ENCODE data around the gene UGT1A10.

The UGT1A10 gene

GRCh38 chr2:233811087-233811486 is 174.8 kb downstream of the UGT1A10 start:
- no peak for DNase-seq

DNA sequence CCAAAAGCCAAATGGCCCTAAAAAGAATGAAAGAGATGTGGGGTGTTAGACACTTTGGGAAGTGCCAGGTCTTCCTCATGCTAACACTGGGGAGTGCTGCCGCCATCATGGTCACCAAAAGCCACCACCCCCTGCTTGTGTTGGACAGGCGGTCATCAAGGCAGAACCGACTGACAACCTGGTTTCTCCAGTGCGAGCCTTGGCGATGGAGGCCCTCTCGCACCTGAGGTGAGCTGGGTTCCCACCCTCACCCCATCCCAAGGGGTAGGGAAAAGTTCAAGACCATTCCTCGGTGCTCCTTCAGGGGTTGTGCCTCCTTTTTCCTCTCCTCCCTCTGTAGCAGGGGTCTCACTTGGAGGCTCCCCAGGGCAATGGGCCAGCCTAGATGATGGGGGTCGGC is 175.5 kb downstream of the UGT1A10 start:
- DNase-seq, result no peak

GRCh38 chr2:233813236-233814055 is 177.2 kb downstream of the UGT1A10 start:
- DNase-seq, result no peak

DNA sequence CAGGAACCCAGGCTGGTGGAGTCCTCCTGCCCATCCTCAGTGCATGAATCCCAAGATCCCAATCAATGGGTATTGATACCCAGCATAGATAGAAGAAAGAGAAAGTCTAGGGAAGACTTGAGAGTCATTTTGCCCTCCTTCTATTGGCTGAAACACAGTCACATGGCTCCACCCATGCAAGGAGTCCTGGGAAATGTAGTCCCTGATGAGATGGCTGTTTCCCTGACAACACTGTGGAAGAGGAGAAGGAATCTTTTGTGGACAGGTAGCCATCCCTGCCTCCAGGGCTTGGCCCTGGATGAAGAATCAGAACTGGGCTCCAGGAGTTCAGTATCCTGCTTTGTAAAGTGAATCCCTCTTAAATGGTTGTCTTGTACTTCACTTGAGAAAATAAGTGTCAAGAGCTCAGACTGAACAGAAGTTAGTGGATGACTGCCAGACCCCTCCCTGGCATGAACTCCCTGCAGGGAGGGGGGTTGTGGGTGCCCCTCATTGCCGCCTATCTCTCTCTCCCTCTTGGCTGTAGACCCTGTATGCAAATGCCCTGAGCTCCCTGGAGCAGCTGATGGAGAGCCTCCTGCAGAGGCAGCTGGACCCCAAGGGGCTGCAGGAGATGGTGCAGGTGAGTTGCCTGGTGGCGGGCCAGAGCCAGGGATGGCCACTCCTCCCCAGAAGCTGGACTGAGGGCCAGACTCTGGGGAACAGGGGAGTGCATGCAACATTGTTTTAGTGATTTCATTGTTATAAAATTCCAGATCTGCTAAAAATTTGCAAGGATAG is 178.0 kb downstream of the UGT1A10 start:
- DNase-seq, result no peak

- DNase-seq, result no peak
Measured at GRCh38 chr2:233815861-233816260, 179.6 kb downstream of the UGT1A10 start.

DNA sequence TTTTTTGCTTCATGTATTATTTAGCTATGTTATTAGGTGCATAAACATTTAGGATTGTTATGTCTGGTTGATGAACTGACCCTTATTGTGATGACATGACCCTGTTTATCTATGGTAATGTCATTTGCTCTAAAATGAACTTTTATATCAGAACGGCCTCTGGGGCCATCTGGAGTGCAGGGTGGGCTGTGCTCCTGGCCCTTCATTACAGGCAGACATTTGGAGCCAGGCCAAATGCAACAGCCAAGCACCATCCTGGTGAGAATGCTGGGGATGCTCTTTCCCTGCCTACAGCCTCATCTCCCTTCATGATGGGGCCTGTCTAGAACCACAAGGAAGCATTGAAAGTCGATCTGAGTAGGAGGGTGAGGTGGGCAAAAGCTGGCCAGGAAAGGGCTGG is 180.1 kb downstream of the UGT1A10 start:
- DNase-seq, result no peak

DNA sequence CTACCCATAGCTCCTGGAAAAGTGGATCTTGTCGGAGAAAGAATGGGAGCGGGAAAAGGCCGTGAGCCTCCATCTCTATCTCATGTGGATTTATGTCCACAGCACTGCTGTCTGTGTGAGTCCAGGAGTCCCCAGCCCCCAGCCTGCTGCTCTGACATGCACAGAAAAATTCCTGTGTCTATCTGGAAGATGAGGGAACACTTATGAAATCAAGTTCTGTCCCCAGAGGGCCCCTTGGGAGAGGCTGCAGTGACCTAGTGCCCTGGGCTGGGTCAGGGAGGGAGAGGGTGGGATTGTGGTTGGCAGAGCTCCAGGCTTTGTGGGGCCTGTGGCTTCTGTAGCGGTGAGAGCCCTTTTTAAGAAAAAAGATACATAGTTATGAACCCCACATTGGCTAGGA is 180.5 kb downstream of the UGT1A10 start:
- no peak for DNase-seq

GRCh38 chr2:233817361-233817911 is 181.2 kb downstream of the UGT1A10 start:
- no peak for DNase-seq

- no peak for DNase-seq
Measured at GRCh38 chr2:233817995-233818638, 181.9 kb downstream of the UGT1A10 start.

DNA sequence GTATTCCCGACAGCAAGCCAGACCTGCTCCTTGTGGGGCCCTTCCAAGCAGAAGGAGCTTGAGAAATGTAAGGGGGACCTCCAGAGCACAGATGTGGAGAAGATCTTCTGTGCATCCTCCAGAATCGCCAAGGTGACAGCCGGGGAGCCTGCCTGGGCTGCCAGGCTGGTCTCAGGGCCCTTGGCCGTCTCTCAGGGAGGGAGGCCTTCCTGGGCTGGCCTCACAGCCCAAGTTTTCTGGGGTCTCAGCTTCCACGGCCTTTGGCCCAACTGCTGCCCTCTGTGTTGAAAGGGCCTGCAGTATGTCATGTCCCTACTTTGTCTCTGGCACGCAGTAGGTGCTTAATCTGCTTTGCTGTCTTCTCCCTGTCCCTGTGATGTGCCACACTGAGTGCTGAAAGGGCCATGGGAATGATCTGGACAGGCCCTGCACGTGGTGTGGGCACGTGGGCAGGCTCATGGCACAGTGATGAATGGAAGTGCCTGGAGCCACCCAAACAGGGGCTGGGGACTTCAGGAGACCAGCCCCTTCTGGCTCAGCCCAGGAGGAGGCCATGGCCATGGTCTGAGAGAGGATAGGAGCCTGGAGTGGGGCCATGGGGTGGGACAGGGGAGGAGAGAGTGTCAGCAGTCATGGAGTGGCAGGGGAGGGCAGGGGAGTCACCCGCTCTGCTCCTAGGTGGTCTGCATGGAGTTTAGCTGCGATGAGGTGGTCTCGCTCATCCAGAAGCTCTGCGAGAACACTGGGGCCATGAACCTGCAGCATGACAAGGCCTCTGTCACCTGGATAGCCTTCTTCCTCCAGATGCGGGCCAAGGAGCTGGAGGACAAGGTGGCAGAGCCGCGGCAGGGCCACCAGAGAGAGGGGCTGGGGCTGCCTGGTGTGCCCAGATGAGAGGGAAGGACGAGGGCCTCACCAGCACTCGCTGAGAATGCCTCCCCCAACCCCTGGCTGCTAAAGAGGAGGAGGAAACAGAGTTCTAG is 182.7 kb downstream of the UGT1A10 start:
- no peak for DNase-seq

GRCh38 chr2:233819884-233820773 is 183.9 kb downstream of the UGT1A10 start:
- no peak for DNase-seq

DNA sequence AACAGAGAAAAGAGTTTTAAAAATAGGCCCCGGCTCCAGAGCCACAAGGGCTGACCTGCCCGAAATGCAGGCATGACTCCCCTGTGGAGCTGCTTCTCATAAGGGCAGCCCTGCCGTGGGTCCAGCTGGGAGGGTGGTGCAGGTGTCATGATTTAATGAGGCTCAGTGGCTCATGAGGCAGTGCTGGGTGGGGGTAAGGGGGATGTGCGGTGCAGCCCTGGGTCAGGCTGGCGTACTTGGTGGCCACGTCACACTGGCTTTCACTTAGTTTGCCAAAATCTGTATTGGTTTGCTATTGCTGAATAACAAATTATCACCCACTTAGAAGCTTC is 184.5 kb downstream of the UGT1A10 start:
- DNase-seq, result no peak

- DNase-seq, result no peak
Measured at GRCh38 chr2:233821196-233821595, 184.9 kb downstream of the UGT1A10 start.

GRCh38 chr2:233821709-233822100 is 185.5 kb downstream of the UGT1A10 start:
- DNase-seq, result no peak

DNA sequence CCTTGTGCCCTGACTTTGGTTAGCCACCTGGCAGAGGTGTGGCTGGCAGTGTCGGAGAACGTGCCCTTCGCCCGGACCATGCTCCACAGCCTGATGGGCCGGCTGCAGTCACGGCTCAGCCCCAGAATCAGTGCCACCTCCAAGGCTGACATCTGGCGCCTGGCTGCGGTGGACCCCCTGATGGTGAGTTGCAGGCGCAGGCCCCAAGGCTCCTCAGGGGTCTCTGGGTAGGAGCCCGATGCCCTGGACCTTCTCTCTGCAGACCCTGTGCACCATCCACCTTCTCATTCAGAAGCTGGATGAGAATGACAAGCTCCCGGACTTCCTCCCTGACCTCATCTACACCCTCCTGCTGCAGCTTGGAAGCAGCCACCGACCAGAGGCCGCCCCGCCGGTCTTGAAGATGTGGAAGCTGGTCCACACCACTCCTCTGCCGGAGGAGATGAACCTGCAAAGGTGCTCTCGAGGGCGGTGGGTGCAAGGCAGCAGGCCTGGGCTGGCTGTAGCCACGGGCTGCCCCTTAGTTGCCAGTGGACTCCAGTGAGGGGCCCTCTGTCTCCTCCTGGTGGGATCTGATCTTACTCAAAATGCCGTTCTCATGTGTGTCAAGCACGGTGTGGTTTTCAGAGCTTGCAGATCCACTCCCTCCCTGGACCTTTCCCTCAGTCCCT is 186.0 kb downstream of the UGT1A10 start:
- no peak for DNase-seq
